HG02885 (cell line): ENCODE data around the gene RUNX1.
"Not testable (repeated sequence)": the region's sequence is repeated elsewhere in the genome, so short reads cannot be mapped to it uniquely, and the experiment has no call there.

Source experiments
- ATAC-seq: cut with Tn5 transposase; IDR thresholded peaks from one replicate; pipeline ENCODE4 v1.9.1; 2021; ENCODE audit warnings: mild to moderate bottlenecking; ENCODE audit not compliant: unreplicated experiment, poor library complexity

The RUNX1 gene

GRCh38 chr21:34956416-34957316 is 92.4 kb downstream of the RUNX1 start:
- no peak for ATAC-seq

- ATAC-seq = no peak
Observed at GRCh38 chr21:34953950-34954349, 95.2 kb downstream of the RUNX1 start.

- ATAC-seq = no peak
Observed at GRCh38 chr21:34952701-34953100, 96.4 kb downstream of the RUNX1 start.

GRCh38 chr21:34951868-34952267 is 97.2 kb downstream of the RUNX1 start:
- ATAC-seq = not testable (repeated sequence)

GRCh38 chr21:34950980-34951379 is 98.1 kb downstream of the RUNX1 start:
- no peak for ATAC-seq

- ATAC-seq = no peak
Observed at GRCh38 chr21:34949499-34949898, 99.6 kb downstream of the RUNX1 start.

- ATAC-seq = no peak
Observed at GRCh38 chr21:34949030-34949429, 100.1 kb downstream of the RUNX1 start.

GRCh38 chr21:34948157-34948556 is 100.9 kb downstream of the RUNX1 start:
- ATAC-seq = no peak

GRCh38 chr21:34946916-34947534 is 102.1 kb downstream of the RUNX1 start:
- no peak for ATAC-seq

- ATAC-seq = no peak
Observed at GRCh38 chr21:34946385-34946840, 102.7 kb downstream of the RUNX1 start.

- ATAC-seq = no peak
Observed at GRCh38 chr21:34945288-34945687, 103.8 kb downstream of the RUNX1 start.

GRCh38 chr21:34944015-34944755 is 104.9 kb downstream of the RUNX1 start:
- no peak for ATAC-seq

GRCh38 chr21:34942911-34943310 is 106.2 kb downstream of the RUNX1 start:
- no peak for ATAC-seq

- no peak for ATAC-seq
Observed at GRCh38 chr21:34941162-34941561, 107.9 kb downstream of the RUNX1 start.

- ATAC-seq = no peak
Observed at GRCh38 chr21:34939673-34940331, 109.3 kb downstream of the RUNX1 start.

GRCh38 chr21:34938089-34938764 is 110.9 kb downstream of the RUNX1 start:
- no peak for ATAC-seq

GRCh38 chr21:34936883-34937563 is 112.1 kb downstream of the RUNX1 start:
- ATAC-seq = no peak

- ATAC-seq = no peak
Observed at GRCh38 chr21:34936371-34936789, 112.7 kb downstream of the RUNX1 start.

GRCh38 chr21:34935898-34936297 is 113.2 kb downstream of the RUNX1 start:
- ATAC-seq = no peak
